HepG2 (cell line): ENCODE measurements around the gene TMEM185B. TPM values are rescaled to one million over a fixed set of nuclear protein-coding genes. Genes with fewer than 3 reads are reported as not detected.

Experiments used
- CEBPZ ChIP-seq: IDR thresholded peaks from 2 replicates; pipeline ENCODE4 v1.6.1; 2012; ENCODE audit warnings: low read length, improper control_type of control experiment
- FOXM1 ChIP-seq: sonication (generic); formaldehyde crosslinking; IDR thresholded peaks from 2 replicates; pipeline ENCODE4 v1.5.0; 2020; ENCODE audit warnings: missing genetic modification reagents
- FOXO1 ChIP-seq: sonication (generic); formaldehyde crosslinking; IDR thresholded peaks from 2 replicates; pipeline ENCODE4 v1.4.0; 2020; ENCODE audit warnings: missing genetic modification reagents
- GZF1 ChIP-seq: sonication (generic); formaldehyde crosslinking; IDR thresholded peaks from 2 replicates; pipeline ENCODE4 v1.5.1; 2020; ENCODE audit warnings: mild to moderate bottlenecking, missing genetic modification reagents
- KMT2B ChIP-seq: IDR thresholded peaks from 2 replicates; pipeline ENCODE4 v1.6.1; 2016; ENCODE audit warnings: missing genetic modification reagents, missing compliant biosample characterization
- MIXL1 ChIP-seq: IDR thresholded peaks from 2 replicates; pipeline ENCODE4 v1.6.1; 2016
- MXD1 ChIP-seq: sonication (generic); formaldehyde crosslinking; IDR thresholded peaks from 2 replicates; pipeline ENCODE4 v1.4.0; 2020; ENCODE audit warnings: mild to moderate bottlenecking, missing genetic modification reagents
- MXD3 ChIP-seq: IDR thresholded peaks from 2 replicates; pipeline ENCODE4 v1.6.1; 2016; ENCODE audit warnings: mild to moderate bottlenecking, missing biosample characterization, missing genetic modification reagents
- PAXIP1 ChIP-seq: sonication (generic); formaldehyde crosslinking; conservative IDR thresholded peaks from 2 replicates; pipeline ENCODE4 v1.4.0; 2020; ENCODE audit warnings: mild to moderate bottlenecking, missing genetic modification reagents, moderate library complexity
- SALL2 ChIP-seq: sonication (generic); formaldehyde crosslinking; IDR thresholded peaks from 2 replicates; pipeline ENCODE4 v1.8.1; 2023; ENCODE audit warnings: mild to moderate bottlenecking, missing genetic modification reagents, inconsistent platforms
- TRIM22 ChIP-seq: fragments of 450-650 bp; IDR thresholded peaks from 2 replicates; pipeline ENCODE4 v1.6.1; 2017
- ZNF687 ChIP-seq: sonication (generic); formaldehyde crosslinking; IDR thresholded peaks from 2 replicates; pipeline ENCODE4 v1.5.1; 2020; ENCODE audit warnings: mild to moderate bottlenecking, missing genetic modification reagents, moderate library complexity
- ZNF781 ChIP-seq: sonication (generic); formaldehyde crosslinking; IDR thresholded peaks from 2 replicates; pipeline ENCODE4 v1.5.1; 2020; ENCODE audit warnings: borderline replicate concordance, mild to moderate bottlenecking, missing genetic modification reagents; ENCODE audit errors: not compliant biosample characterization
- polyA plus RNA-seq, 8 experiments: library from polyadenylated mRNA; depleted of rRNA in 3 of 8; stranded (reverse) in 7 of 8; unstranded in 1 of 8; fragments of >200 nt; fragmentation: Illumina TruSeq in 4 of 8; extraction: Trizol in 4 of 8; gene quantifications; 2 replicates each; pipeline versions ENCODE4 v1.2.1 to v1.2.3, GENCODE V29; 2011 to 2016; ENCODE audit warnings: low read depth in 4 of 8, missing spikeins in 1 of 8, mixed read lengths in 1 of 8; ENCODE audit not compliant: insufficient read depth in 1 of 8
- total RNA-seq, 5 experiments: library from RNA; depleted of rRNA; stranded (reverse); fragments of >200 nt; fragmentation: Illumina TruSeq; extraction: Trizol; gene quantifications; 2 replicates each; pipeline ENCODE4 v1.2.3, GENCODE V29; 2016; ENCODE audit warnings: low read depth in 1 of 5

The TMEM185B gene
- total and polyA plus RNA-seq, 2 of the 13 experiments (the other 11 are each of a cell fraction or from before 2014, with no cell fraction given), result 5.6 to 7.0 TPM

GRCh38 chr2:120223034-120223912 is at the start of gene TMEM185B (continued):
- TF ChIP-seq ZNF781 (CRISPR knock-in tag) (no peak), GZF1 (CRISPR knock-in tag) (no peak), MIXL1 (CRISPR knock-in tag) (no peak), CEBPZ (no peak), TRIM22 (no peak), MXD3 (CRISPR knock-in tag) (no peak), KMT2B (0 out of 2 replicates have a peak, but pooled peaks have one; percentile 16), PAXIP1 (CRISPR knock-in tag) (no peak), FOXO1 (CRISPR knock-in tag) (no peak), MXD1 (CRISPR knock-in tag) (no peak), ZNF687 (peak; percentile 82), FOXM1 (no peak), SALL2 (CRISPR knock-in tag) (no peak; the same call in 1 of the 2 replicates)
